K562 (cell line): ENCODE results near the gene TIMM8A. TPM values are rescaled to one million over a fixed set of nuclear protein-coding genes. Genes with fewer than 3 reads are reported as not detected.

Experiments
- BRCA1 ChIP-seq, 2 experiments: fragments of 450-650 bp in 1 of 2; sonication (generic) in 1 of 2; formaldehyde crosslinking in 1 of 2; IDR thresholded peaks; 2 replicates each; pipeline versions ENCODE4 v1.5.0 to v1.6.1; 2017 to 2020; ENCODE audit warnings: mild to moderate bottlenecking in 1 of 2, missing genetic modification reagents in 1 of 2
- DACH1 ChIP-seq: fragments of 450-650 bp; IDR thresholded peaks from 2 replicates; pipeline ENCODE4 v1.6.1; 2018; ENCODE audit not compliant: partially characterized antibody
- FOS ChIP-seq: IDR thresholded peaks from 3 replicates; pipeline ENCODE4 v1.6.1; 2011; ENCODE audit not compliant: insufficient read length; ENCODE audit errors: extremely low read depth
- HDAC8 ChIP-seq: fragments of 450-650 bp; IDR thresholded peaks from 2 replicates; pipeline ENCODE4 v1.6.1; 2016; ENCODE audit warnings: mild to moderate bottlenecking, missing genetic modification characterization, moderate library complexity, missing compliant biosample characterization
- HSF4 ChIP-seq: fragments of 250-450 bp; sonication (Bioruptor Pico); IDR thresholded peaks from 2 replicates; pipeline ENCODE4 v2.1.2; 2022; ENCODE audit warnings: mild to moderate bottlenecking, moderate library complexity, borderline replicate concordance
- JUNB ChIP-seq: fragments of 450-650 bp; formaldehyde crosslinking; conservative IDR thresholded peaks from 2 replicates; pipeline ENCODE4 v1.4.0; 2020; ENCODE audit warnings: mild to moderate bottlenecking
- RERE ChIP-seq: sonication (generic); formaldehyde crosslinking; IDR thresholded peaks from 2 replicates; pipeline ENCODE4 v1.8.0; 2023; ENCODE audit warnings: missing genetic modification reagents, mild to moderate bottlenecking, borderline replicate concordance
- SMARCE1 ChIP-seq: fragments of 450-650 bp; IDR thresholded peaks from 2 replicates; pipeline ENCODE4 v1.7.1; 2016; ENCODE audit warnings: mild to moderate bottlenecking
- ZBTB7A ChIP-seq: IDR thresholded peaks from 2 replicates; pipeline ENCODE4 v1.6.1; 2011; ENCODE audit warnings: low read depth, mild to moderate bottlenecking, low read length, moderate library complexity, borderline replicate concordance; ENCODE audit not compliant: control insufficient read depth
- ZNF592 ChIP-seq: fragments of 450-650 bp; IDR thresholded peaks from 2 replicates; pipeline ENCODE4 v1.6.1; 2017; ENCODE audit warnings: antibody characterized with exemption, mild to moderate bottlenecking
- ZNF75A ChIP-seq: fragments of 450-650 bp; formaldehyde crosslinking; IDR thresholded peaks from 2 replicates; pipeline ENCODE4 v1.4.0; 2020; ENCODE audit warnings: mild to moderate bottlenecking
- polyA plus RNA-seq, 8 experiments: library from polyadenylated mRNA; depleted of rRNA in 4 of 8; stranded (reverse) in 5 of 8; unstranded in 3 of 8; fragments of >200 nt; fragmentation: Nextera tagmentation in 2 of 8; fragmentation: Illumina TruSeq in 1 of 8; extraction: Ambion mirVana in 2 of 8; extraction: Trizol in 1 of 8; gene quantifications; 2 replicates each; pipeline versions ENCODE4 v1.2.1 to v1.2.3, GENCODE V29; 2011 to 2014; ENCODE audit warnings: inconsistent platforms in 1 of 8, missing spikeins in 1 of 8
- total RNA-seq, 7 experiments: library from RNA; depleted of rRNA in 6 of 7; stranded (reverse); fragments of >200 nt in 6 of 7; fragmentation: Illumina TruSeq in 2 of 7; extraction: Trizol in 2 of 7; gene quantifications; 2 replicates each; pipeline versions ENCODE4 v1.2.1 to v1.2.3, GENCODE V29; 2011 to 2021; ENCODE audit warnings: low replicate concordance in 1 of 7
- TF ChIP-seq, protein P1 (sequence below): fragments of 450-650 bp; IDR thresholded peaks from 2 replicates; pipeline ENCODE4 v1.7.1; 2018; ENCODE audit warnings: mild to moderate bottlenecking, low read depth; ENCODE audit not compliant: partially characterized antibody

TIMM8A gene
- total and polyA plus RNA-seq, 9 of the 15 experiments (the other 6 are each of a cell fraction or from before 2014, with no cell fraction given): 10.9 to 132 (median 41.1) TPM

DNA sequence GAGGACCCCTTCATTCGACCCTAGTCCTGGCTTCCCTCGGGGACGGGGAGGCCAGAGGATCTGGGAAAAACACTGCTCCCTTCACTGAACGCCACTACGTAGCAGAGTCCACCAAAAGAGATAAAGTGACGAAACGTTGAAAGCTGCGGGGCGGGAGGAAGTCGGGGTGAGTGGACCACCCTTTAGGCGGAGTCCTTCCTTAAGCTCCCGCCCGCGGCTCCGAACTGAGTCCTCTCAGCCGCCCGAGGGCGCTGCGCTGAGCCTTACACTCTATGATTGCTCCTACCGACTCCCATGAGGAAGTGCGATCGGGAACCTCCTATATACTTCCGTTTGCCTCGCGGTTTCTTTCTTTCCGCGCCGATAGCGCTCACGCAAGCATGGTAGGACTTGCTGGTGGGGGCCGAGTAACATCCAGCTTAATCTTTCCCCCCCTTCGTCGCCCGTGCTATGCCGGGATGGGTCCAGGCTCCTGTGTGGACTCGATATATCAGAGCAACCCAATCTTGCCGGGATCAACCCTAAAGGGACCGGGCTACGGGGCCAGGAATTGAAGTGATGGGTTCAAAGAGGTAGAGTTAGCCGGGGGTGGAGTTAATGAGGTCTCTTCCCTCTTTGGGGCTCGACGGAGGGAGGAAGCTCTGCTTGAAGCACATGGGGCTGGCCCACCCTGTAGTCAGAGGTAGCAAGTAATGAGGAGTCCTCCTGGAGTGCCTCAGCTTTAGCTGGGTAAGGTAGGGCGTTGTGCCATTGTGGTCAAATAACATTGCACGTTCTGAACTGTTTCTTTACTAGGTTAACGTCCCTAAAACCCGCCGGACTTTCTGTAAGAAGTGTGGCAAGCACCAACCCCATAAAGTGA, 42.4 kb upstream of the TIMM8A start, which contains the start of gene RPL36A (continued):
- TF ChIP-seq ZNF592 (no peak), ZNF75A (CRISPR knock-in tag) (no peak), HDAC8 (tag) (no peak), DACH1 (no peak), JUNB (CRISPR knock-in tag) (no peak), HSF4 (no peak), ZBTB7A (peak; percentile 77; the same call in 1 of the 2 replicates), RERE (no peak), BRCA1 (IDR thresholded peaks at IDR 0.05) (no peak), BRCA1 (CRISPR knock-in tag; IDR thresholded peaks at IDR 0.05) (no peak), FOS (no peak), SMARCE1 (no peak)
- TF ChIP-seq, protein P1, sequence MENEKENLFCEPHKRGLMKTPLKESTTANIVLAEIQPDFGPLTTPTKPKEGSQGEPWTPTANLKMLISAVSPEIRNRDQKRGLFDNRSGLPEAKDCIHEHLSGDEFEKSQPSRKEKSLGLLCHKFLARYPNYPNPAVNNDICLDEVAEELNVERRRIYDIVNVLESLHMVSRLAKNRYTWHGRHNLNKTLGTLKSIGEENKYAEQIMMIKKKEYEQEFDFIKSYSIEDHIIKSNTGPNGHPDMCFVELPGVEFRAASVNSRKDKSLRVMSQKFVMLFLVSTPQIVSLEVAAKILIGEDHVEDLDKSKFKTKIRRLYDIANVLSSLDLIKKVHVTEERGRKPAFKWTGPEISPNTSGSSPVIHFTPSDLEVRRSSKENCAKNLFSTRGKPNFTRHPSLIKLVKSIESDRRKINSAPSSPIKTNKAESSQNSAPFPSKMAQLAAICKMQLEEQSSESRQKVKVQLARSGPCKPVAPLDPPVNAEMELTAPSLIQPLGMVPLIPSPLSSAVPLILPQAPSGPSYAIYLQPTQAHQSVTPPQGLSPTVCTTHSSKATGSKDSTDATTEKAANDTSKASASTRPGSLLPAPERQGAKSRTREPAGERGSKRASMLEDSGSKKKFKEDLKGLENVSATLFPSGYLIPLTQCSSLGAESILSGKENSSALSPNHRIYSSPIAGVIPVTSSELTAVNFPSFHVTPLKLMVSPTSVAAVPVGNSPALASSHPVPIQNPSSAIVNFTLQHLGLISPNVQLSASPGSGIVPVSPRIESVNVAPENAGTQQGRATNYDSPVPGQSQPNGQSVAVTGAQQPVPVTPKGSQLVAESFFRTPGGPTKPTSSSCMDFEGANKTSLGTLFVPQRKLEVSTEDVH: peak; percentile 52
